ENCODE data around the gene UTP18. TPM values are rescaled to one million over a fixed set of nuclear protein-coding genes. Genes with fewer than 3 reads are reported as not detected.

The UTP18 gene
- total and polyA plus RNA-seq, 2 of the 13 experiments (the other 11 are each of a cell fraction or from before 2014, with no cell fraction given): 35.2 to 104 TPM

- no peak for TF ChIP-seq MYPOP (CRISPR knock-in tag; IDR thresholded peaks at IDR 0.05)
- TF ChIP-seq ZBTB37 (CRISPR knock-in tag; IDR thresholded peaks at IDR 0.05): no peak
- no peak; the same call in 1 of the 2 replicates for TF ChIP-seq ZSCAN21 (CRISPR knock-in tag; IDR thresholded peaks at IDR 0.05; ENCODE audit: borderline replicate concordance)
- TF ChIP-seq ZFP41 (CRISPR knock-in tag; IDR thresholded peaks at IDR 0.05; ENCODE audit: borderline replicate concordance): no peak; the same call in 1 of the 2 replicates
- 0 out of 2 replicates have a peak, but pooled peaks have one; percentile 17 for TF ChIP-seq TMF1 (CRISPR knock-in tag; IDR thresholded peaks at IDR 0.05; ENCODE audit: low read depth)
- no peak for TF ChIP-seq MAFF (IDR thresholded peaks at IDR 0.05; ENCODE audit: low read depth, low read length)
- TF ChIP-seq ELF1 (CRISPR knock-in tag; IDR thresholded peaks at IDR 0.05): no peak
- no peak for TF ChIP-seq CSRNP2 (CRISPR knock-in tag; conservative IDR thresholded peaks at IDR 0.05; ENCODE audit: low read depth)
- peak; percentile 76 for TF ChIP-seq NFYB (CRISPR knock-in tag; IDR thresholded peaks at IDR 0.05)
- no peak for TF ChIP-seq ZNF660 (CRISPR knock-in tag; IDR thresholded peaks at IDR 0.05; ENCODE audit: borderline replicate concordance, low read depth)
- no peak for TF ChIP-seq MAFK (conservative IDR thresholded peaks at IDR 0.05 in 1 of 2, IDR thresholded peaks at IDR 0.05 in 1 of 2; ENCODE audit: low read length in 2 of 2)
- no peak for TF ChIP-seq NFKB2 (CRISPR knock-in tag; IDR thresholded peaks at IDR 0.05; ENCODE audit: borderline replicate concordance)
- TF ChIP-seq NCOA2 (CRISPR knock-in tag; IDR thresholded peaks at IDR 0.05): no peak
- no peak for TF ChIP-seq IRF9 (CRISPR knock-in tag; IDR thresholded peaks at IDR 0.05; ENCODE audit: borderline replicate concordance)
- no peak for TF ChIP-seq ZNF549 (CRISPR knock-in tag; IDR thresholded peaks at IDR 0.05)
- TF ChIP-seq ZNF501 (CRISPR knock-in tag; IDR thresholded peaks at IDR 0.05): no peak
- peak; percentile 9; the same call in 1 of the 2 replicates for TF ChIP-seq GATAD2A (CRISPR knock-in tag; IDR thresholded peaks at IDR 0.05)
- no peak for TF ChIP-seq SOX13 (IDR thresholded peaks at IDR 0.05)
- no peak; a peak in 1 of 4 replicates for TF ChIP-seq SOX13 (CRISPR knock-in tag; conservative IDR thresholded peaks at IDR 0.05 in 1 of 2, IDR thresholded peaks at IDR 0.05 in 1 of 2)
- no peak for TF ChIP-seq HOXA9 (CRISPR knock-in tag; IDR thresholded peaks at IDR 0.05; ENCODE audit: borderline replicate concordance)
- TF ChIP-seq PRDM4 (CRISPR knock-in tag; IDR thresholded peaks at IDR 0.05; ENCODE audit: borderline replicate concordance): no peak
- TF ChIP-seq ZNF367 (CRISPR knock-in tag; IDR thresholded peaks at IDR 0.05; ENCODE audit: borderline replicate concordance): no peak
- TF ChIP-seq KLF11 (CRISPR knock-in tag; IDR thresholded peaks at IDR 0.05): no peak
These were observed 646 bp upstream of the UTP18 start, which contains the start of gene MBTD1 (continued) for GRCh38 chr17:51259564-51260236.

Data from HepG2 (cell line).